Activated CD8-positive, alpha-beta memory T cell treated with anti-CD3 and anti-CD28 coated beads, Interleukin-2, amount 50 U/mL, for 1 hour (primary cell): ENCODE data around the gene TTC39B.
A peak's percentile ranks its signal among the peaks of the same experiment; 100 is the strongest.

ENCODE experiments used
- DNase-seq: peaks from one replicate; pipeline ENCODE4 v3.0.0-alpha.2; 2020; ENCODE audit errors: extremely low read depth

The TTC39B gene

GRCh38 chr9:15304632-15305031, 2.4 kb downstream of the TTC39B start:
- no peak for DNase-seq

- no peak for DNase-seq
Observed at GRCh38 chr9:15300218-15300617, 6.8 kb downstream of the TTC39B start.

- peak; percentile 31 for DNase-seq
Observed at GRCh38 chr9:15299374-15299939, 7.6 kb downstream of the TTC39B start.

- no peak for DNase-seq
Observed at GRCh38 chr9:15298362-15298761, 8.7 kb downstream of the TTC39B start.

GRCh38 chr9:15295761-15296405, 11.1 kb downstream of the TTC39B start:
- no peak for DNase-seq

GRCh38 chr9:15294604-15295003, 12.4 kb downstream of the TTC39B start:
- DNase-seq, result no peak

- no peak for DNase-seq
Observed at GRCh38 chr9:15293804-15294316, 13.2 kb downstream of the TTC39B start.

- DNase-seq, result no peak
Observed at GRCh38 chr9:15293084-15293483, 13.9 kb downstream of the TTC39B start.

GRCh38 chr9:15289603-15290002, 17.4 kb downstream of the TTC39B start:
- DNase-seq, result no peak

- DNase-seq, result no peak
Observed at GRCh38 chr9:15287309-15287708, 19.7 kb downstream of the TTC39B start.

GRCh38 chr9:15286161-15286821, 20.7 kb downstream of the TTC39B start:
- DNase-seq, result no peak

GRCh38 chr9:15282567-15283285, 24.3 kb downstream of the TTC39B start:
- DNase-seq, result no peak

GRCh38 chr9:15280647-15281046, 26.4 kb downstream of the TTC39B start:
- DNase-seq, result no peak

GRCh38 chr9:15278839-15279238, 28.2 kb downstream of the TTC39B start:
- no peak for DNase-seq

GRCh38 chr9:15278091-15278687, 28.8 kb downstream of the TTC39B start:
- DNase-seq, result no peak

- DNase-seq, result no peak
Observed at GRCh38 chr9:15277400-15278090, 29.5 kb downstream of the TTC39B start.

GRCh38 chr9:15276328-15276938, 30.6 kb downstream of the TTC39B start:
- no peak for DNase-seq

- no peak for DNase-seq
Observed at GRCh38 chr9:15274425-15274824, 32.6 kb downstream of the TTC39B start.

- no peak for DNase-seq
Observed at GRCh38 chr9:15272377-15272928, 34.6 kb downstream of the TTC39B start.

GRCh38 chr9:15271403-15271802, 35.6 kb downstream of the TTC39B start:
- no peak for DNase-seq

- DNase-seq, result no peak
Observed at GRCh38 chr9:15268782-15269181, 38.2 kb downstream of the TTC39B start.
